ENCODE results near the gene CYP4Z1.
A peak's percentile ranks its signal among the peaks of the same experiment; 100 is the strongest.
"Not testable (repeated sequence)": the region's sequence is repeated elsewhere in the genome, so short reads cannot be mapped to it uniquely, and the experiment has no call there.

The CYP4Z1 gene

DNA sequence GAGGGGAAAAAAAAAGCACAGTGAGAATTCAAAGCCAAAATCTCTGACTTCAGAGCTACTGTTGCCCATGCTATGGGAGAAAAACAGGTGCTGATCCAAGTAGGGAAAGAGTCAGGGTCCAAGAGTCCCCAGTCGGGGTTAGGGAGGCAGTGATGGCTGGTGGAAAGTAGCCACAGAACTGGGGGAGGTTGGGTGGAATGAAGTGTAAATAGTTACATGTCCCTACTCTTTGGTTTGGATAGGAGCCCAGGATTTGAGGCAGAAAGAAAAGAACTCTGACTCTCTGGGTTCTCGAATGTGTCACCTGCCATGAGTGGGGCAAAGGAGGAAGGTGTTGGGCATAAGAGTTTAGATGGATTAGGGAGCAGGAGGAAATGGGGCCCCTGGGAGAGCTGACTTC, 61.8 kb downstream of the CYP4Z1 start:
- not testable (repeated sequence) for DNase-seq

DNA sequence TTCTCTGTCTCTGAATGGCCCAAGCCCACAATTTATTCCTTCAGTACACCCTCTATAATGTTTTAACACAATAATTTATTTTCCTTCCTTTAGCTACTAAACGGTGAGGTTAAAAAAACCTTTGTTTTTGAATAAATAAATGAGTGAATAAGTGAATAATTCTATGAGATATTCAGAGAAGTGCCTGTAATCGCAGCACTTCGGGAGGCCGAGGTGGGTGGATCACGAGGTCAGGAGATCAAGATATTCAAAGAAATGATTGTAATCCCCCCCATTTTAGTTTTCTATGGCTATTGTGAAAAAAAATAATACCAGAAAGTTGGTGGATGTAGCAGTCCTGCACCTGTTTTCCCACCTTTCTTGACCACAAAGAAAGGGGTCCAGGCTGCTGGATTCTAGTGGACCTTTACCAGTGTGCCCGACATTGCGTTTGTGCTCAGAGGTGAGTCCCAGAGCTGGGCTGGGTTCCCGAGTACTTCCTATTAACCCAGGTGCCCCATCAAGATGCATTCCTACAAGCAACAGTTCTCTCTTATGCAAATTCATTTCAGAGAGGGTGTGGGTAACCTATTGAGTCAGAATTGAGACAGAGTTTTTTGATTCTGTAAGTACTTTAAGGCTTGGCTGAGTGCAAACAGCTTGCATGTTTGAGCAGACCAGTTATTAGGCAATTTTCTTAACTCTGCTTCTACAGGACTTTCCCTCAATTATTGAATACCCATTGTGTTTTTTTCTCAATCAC, 62.6 kb downstream of the CYP4Z1 start:
- DNase-seq = not testable (repeated sequence)

DNA sequence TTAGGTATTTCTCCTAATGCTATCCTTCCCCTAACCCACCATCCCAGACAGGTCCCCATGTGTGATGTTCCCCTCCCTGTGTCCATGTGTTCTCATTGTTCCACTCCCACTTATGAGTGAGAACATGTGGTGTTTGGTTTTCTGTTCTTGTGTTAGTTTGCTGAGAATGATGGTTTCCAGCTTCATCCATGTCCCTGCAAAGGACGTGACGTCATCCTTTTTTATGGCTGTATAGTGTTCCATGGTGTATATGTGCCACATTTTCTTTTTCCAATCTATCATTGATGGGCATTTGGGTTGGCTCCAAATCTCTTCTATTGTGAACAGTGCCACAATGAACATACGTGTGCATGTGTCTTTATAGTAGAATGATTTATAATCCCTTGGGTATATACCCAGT, 65.6 kb downstream of the CYP4Z1 start:
- DNase-seq = not testable (repeated sequence)

DNA sequence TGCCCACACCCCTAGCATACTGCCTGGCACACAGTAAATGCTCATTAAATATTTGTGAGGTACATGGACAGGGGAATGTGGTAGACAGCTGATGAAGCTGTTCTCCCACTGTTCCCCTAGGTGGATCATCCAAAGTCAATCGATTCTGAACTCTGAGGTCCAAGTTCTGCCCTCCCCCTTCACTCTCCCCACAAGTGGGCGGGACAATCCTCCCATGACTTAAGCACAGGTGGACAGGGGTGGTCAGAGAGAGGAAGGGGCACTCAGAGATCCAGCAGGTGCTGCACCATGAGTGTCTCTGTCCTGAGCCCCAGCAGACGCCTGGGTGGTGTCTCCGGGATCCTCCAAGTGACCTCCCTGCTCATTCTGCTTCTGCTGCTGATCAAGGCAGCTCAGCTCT, 70.2 kb downstream of the CYP4Z1 start, which contains the start of gene CYP4A22:
Gene CYP4A22, plus strand, starts transcription at position 244 of the 400 bp plus-strand sequence. Its CDS starts 45 bp downstream, at position 289.
- no peak for DNase-seq

DNA sequence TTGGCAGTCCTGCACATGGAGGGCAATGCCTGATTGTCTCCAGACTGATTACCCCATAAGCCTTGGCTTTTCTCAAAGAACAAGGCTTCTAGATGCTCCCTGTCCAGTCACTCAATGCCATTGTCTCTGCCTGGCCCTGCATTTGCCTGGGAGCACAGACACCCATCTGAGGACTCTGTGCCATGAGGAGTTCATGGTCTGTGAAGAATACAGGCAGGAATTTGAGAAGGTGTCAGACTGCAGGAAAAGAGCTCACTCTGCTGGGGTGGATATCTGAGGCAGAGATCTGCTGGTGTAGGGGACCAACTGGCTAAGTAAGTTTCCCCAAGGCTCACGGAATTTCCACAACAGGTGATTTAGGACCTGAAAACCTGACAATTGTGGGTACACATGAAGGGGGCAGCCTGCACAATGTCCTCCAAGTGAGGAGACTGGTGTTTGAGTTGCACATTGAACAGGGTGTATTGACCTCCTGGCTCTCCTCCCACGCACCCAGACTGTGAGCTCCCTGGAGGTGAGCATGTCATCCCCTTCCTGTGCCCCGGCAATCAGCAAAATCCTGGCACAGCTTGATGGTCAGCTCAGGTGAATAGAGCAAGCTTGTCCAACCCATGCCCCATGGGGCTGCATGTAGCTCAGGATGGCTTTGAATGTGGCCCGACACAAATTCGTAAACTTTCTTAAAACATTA, 71.0 kb downstream of the CYP4Z1 start:
- no peak for DNase-seq

DNA sequence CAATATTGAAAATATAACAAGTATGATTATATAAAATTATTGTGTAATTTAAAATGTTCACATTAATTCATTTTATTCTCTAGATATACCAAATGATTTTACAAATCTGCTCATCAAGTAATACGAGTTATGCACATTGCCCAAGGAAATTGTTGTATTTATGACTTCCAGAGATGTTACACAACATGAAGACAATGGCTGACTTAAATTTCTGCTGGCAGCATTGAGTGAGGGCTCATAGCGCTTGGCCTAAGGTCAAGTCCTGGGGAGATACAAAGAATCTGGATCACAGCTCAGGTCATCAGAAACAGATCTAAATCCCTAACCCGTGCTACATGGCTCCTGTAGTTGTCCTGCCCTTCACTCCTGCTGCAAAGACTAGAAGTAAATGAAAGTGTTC, 73.3 kb downstream of the CYP4Z1 start:
- DNase-seq = not testable (repeated sequence)

DNA sequence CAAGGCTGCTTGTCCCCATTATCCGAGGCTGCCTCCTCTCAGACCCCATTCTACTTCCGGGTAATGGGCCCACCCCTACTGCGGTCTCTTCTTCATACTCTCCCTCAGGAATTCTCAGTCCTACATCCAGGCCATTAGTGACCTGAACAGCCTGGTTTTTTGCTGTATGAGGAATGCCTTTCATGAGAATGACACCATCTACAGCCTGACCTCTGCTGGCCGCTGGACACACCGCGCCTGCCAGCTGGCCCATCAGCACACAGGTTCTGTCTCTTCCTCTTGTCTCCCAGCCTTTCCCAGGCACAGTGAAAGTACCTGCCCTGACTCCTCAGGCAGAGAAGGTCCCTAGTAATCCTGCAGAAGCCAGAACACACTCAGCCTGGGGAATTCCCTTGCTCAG, 76.6 kb downstream of the CYP4Z1 start:
- peak in 2 of 4 experiments; percentile 3 to 8 for DNase-seq

DNA sequence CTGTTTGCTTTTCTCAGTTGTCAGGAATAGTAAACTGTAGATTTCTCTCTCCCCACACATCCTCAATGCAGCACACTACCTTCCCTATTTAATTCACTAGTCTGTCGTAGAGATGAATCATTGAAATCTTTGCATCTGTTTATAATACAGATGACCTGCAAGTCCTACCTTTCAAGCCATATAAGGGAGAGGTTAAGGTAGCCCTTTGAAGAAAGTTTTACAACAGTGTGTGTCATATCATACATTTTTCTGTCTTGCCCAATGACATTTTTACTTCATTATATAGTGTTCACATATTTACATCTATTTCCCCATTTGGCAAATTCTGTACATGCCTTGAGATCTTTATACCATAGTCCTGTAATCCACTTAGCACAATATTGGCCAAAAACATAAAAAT, 79.5 kb downstream of the CYP4Z1 start:
- DNase-seq = not testable (repeated sequence)

DNA sequence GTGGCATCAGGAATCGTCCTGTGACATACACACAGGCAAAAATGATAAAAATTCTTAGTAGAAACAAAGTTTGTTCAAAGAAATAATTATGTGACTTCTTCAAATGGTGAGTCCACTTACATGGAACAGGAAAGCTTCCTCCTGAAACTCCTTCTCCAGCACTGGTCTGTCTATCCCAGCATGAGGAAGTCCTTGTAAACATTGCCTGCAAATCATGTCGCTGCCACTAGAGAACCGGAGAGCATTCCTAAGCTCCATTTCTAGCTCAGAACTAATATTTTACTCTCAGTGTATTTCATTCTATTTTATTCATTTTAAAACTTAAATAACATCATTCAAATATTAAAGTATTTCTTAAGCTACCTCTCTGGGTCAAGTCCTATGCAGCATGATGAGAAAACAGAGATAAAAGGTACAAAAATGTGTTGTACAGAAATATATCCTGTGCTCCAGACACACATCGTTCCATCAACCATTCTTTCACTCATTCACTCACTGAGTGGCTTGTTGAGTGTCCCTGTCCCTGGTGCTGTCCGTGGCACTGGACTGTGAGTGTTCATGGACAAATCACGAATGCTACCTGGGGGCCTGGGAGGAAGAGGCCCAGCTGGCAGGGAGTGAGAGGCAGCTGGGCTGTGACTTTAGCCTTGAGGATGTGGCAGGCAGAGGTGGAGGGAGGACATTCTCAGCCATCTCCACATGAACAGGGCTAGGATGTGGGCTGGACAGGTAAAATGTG, 80.2 kb downstream of the CYP4Z1 start:
- DNase-seq = peak in 2 of 4 experiments; percentile 2 to 7

DNA sequence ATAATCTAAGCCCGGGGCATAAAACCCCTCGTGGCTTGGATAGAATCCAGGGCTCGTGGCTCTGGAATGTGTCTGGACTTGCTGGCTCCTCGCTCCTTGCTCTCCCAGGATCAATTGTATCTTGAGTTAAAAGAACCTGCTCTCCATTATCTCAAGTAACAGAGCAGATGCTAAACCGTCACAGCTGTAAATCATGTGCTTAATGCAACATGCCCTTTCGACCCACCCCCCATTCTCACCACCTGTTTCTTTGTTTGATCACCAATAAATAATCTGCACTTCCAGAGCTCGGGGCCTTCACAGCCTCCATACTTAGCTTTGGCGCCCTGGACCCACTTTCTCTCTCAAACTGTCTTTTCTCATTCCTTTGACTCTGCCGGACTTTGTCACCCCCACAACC, 82.1 kb downstream of the CYP4Z1 start:
- not testable (repeated sequence) for DNase-seq

DNA sequence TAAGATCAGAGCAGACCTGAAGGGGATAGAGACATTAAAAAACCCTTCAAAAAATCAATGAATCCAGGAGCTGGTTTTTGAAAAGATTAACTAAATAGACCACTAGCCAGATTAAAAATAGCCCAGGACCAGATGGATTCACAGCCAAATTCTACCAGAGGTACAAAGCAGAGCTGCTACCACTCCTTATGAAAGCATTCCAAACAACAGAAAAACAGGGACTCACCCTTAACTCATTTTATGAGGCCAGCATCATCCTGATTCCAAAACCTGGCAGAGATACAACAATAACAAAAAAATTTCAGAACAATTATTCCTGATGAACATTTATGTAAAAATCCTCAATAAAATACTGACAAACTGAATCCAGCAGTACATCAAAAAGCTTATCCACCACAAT, 89.4 kb downstream of the CYP4Z1 start:
- not testable (repeated sequence) for DNase-seq

DNA sequence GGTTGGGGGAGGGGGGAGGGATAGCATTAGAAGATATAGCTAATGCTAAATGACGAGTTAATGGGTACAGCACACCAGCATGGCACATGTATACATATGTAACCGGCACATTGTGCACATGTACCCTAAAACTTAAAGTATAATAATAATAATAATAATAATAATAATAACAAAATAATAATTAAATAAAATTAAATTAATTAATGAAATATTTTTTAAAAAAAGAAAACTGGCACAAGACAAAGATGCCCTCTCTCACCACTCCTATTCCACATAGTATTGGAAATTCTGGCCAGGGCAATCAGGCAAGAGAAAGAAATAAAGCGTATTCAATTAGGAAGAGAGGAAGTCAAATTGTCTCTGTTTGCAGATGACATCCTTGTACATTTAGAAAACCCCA, 90.9 kb downstream of the CYP4Z1 start:
- DNase-seq = not testable (repeated sequence)

DNA sequence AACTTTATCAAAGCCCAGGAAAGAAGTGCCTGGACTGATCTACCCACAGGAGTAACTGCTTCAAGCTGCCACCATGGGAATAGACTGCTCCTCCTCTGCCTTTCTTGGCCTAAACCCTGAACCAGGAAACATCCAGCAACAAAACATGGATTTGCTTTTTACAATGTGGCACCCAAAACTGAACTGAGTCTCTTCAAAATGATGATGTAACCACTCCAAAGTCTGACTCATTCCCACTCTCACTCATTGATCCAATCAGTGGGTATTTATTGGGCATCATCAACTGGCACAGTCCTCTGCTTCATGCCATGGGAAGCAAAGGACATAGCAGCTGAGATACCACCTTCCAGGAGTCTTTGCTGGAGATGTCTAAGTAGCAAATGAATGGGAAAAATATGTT, 93.7 kb downstream of the CYP4Z1 start:
- DNase-seq = no peak

DNA sequence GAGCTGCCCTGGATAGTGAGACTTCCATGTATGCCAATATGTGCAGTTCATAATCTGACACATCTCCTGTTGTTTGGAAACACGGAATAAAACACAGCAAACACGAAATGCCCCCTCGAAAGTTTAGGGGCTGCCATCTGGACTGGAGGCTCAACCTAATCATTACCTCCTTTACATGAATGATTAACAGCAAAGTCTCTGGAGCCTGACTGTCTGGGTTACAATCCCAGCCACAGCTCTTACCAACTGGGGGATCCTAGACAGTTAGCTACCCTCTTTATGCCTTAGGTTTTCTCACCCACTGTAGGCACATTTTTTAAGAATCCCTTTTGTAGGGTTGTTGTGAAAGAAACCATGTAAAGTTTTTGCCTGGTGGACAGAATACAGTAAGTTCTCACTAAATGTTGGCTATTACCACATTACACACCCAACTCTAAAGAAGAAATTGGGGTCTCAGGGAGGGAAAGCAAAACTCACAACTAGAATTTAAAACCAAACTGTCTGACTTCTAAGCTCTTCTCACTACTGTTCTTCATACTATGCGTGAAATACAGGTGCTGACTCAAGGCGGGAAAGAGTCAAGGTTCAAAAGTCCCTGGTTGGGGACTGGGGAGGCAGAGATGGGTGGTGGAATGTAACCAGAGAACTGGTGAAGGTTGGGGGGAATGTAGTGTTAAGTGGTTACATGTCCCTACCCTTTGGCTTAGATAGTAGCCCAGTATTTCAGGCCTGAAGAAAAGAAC, 94.4 kb downstream of the CYP4Z1 start:
- DNase-seq = no peak

DNA sequence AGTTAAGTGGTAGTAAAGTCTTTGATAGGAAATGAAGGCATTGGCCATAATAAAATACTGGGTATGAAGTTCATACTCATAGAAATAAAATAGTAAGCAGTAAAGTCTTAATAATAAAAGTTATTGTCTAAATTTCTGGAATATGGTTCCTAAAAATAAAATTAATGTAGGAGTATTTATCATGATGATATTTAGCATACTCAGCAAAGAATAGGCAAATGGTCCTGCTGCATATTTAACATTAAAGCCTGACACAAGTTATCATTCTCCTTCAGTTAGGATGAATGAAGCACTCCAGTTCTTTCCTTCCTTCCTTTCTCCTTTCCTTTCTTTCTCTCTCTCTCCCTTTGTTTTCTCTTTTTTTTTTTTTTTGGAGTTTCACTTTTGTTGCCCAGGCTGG, 97.5 kb downstream of the CYP4Z1 start:
- DNase-seq = no peak

Measured in suppressor macrophage (primary cell).